Measurements from ENCODE around the gene RAB44.

Gene RAB44

GRCh38 chr6:36780442-36781177 is 83.0 kb downstream of the RAB44 start:
- DNase-seq, result no peak

- DNase-seq, result no peak
These were observed 84.0 kb downstream of the RAB44 start for GRCh38 chr6:36781669-36782068.
